HL-60 (cell line): Measurements from ENCODE around the gene BAHCC1.

Experiments
- DNase-seq, 2 experiments: peaks; one replicate each; pipeline ENCODE4 v3.0.0-alpha.2; 2010 to 2020; ENCODE audit warnings: low read depth in 1 of 2, low spot score in 1 of 2
- H3K27ac ChIP-seq: fragments of 250-450 bp; sonication (Bioruptor Pico); replicated peaks from 2 replicates; pipeline ENCODE4 v1.5.1; 2020; ENCODE audit warnings: mild to moderate bottlenecking, moderate library complexity
- H3K27me3 ChIP-seq: fragments of 250-450 bp; sonication (Bioruptor Pico); 2 replicates; pipeline ENCODE4 v1.5.1; 2021; ENCODE audit warnings: mild to moderate bottlenecking, moderate library complexity; ENCODE audit not compliant: insufficient read depth, poor library complexity, severe bottlenecking
- H3K4me3 ChIP-seq: replicated peaks from 2 replicates; pipeline ENCODE4 v1.5.1; 2011; ENCODE audit warnings: mild to moderate bottlenecking, control low read depth, low read length; ENCODE audit not compliant: insufficient read depth
- CTCF ChIP-seq: IDR thresholded peaks from one replicate; pipeline ENCODE4 v1.5.1; 2011; ENCODE audit warnings: low read length, control low read depth, inconsistent platforms; ENCODE audit not compliant: insufficient read depth
- GABPA ChIP-seq: IDR thresholded peaks from 2 replicates; pipeline ENCODE4 v1.6.1; 2012; ENCODE audit warnings: low read depth
- POLR2AphosphoS5 ChIP-seq: IDR thresholded peaks from 2 replicates; pipeline ENCODE4 v1.6.1; 2012; ENCODE audit warnings: low read depth
- REST ChIP-seq: IDR thresholded peaks from 2 replicates; pipeline ENCODE4 v1.6.1; 2012; ENCODE audit warnings: low read depth; ENCODE audit not compliant: insufficient replicate concordance
- SPI1 ChIP-seq: IDR thresholded peaks from 2 replicates; pipeline ENCODE4 v1.6.1; 2012; ENCODE audit warnings: low read depth, mild to moderate bottlenecking, borderline replicate concordance

The BAHCC1 gene

DNA sequence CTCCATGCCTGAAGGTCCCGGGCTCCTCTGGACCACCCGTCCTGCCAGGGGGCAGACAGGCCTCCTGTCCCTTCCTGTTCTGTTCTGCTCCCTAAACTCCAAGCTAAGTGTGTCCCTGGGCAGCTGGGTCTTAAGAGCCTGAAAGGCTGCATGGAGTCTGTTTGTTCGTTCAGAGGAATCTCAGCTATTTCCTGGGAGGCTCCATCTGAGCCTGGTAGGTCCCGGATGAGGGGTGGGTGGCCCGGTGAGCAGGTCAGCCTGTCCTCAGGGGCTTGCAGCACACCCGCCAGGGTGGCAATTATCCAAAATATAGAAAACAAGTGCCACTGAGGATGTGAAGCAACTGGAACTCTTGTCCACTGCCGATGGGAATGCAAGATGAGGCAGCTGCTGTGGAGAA lies 104.8 kb downstream of the BAHCC1 start:
- DNase-seq: no peak
- Histone ChIP-seq H3K4me3 (no peak overlapping the region), H3K27me3 (no peaks in the 10 kb centered on the region), H3K27ac (no peak overlapping the region)
- TF ChIP-seq POLR2AphosphoS5: no peak
- no peak for TF ChIP-seq CTCF
- no peak for TF ChIP-seq REST
- no peak for TF ChIP-seq SPI1
- no peak for TF ChIP-seq GABPA

DNA sequence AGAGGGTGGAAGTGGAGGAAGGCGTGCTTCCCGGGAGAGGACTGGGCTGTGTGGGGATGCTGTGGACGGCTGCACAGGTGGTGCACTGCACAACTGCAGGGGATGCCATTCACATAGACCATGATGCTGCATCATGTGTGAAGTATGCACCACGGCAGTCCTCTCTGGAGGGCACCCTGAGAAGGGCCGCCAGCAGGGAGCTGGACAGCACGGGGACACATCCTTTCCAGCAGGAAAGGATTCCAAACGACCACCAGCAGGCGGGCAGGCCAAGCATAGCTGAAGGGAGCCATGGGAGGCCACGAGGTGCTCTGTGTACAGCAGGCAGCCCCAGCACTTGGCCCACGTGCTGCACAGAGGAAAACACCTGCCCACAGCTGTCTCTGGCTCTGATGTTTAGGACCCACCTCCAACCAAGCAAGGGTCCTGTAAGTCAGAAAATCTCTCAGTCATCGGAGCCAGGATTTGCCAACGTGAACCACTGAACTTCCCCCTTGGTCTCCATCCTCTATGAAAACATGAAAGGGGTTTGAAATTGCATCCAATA lies 107.3 kb downstream of the BAHCC1 start:
- TF ChIP-seq SPI1: no peak
- no peaks in the 10 kb centered on the region for H3K27me3 ChIP-seq
- DNase-seq: no peak
- H3K27ac ChIP-seq: no peak overlapping the region
- no peak overlapping the region for H3K4me3 ChIP-seq

- H3K4me3 ChIP-seq: no peak overlapping the region
- TF ChIP-seq POLR2AphosphoS5: no peak
- no peak for TF ChIP-seq CTCF
- TF ChIP-seq REST: no peak
- TF ChIP-seq GABPA: no peak
- TF ChIP-seq SPI1: no peak
- no peak for DNase-seq
- H3K27ac ChIP-seq: no peak overlapping the region
- H3K27me3 ChIP-seq: no peaks in the 10 kb centered on the region
Measured at GRCh38 chr17:81503619-81504018, 108.4 kb downstream of the BAHCC1 start.

DNA sequence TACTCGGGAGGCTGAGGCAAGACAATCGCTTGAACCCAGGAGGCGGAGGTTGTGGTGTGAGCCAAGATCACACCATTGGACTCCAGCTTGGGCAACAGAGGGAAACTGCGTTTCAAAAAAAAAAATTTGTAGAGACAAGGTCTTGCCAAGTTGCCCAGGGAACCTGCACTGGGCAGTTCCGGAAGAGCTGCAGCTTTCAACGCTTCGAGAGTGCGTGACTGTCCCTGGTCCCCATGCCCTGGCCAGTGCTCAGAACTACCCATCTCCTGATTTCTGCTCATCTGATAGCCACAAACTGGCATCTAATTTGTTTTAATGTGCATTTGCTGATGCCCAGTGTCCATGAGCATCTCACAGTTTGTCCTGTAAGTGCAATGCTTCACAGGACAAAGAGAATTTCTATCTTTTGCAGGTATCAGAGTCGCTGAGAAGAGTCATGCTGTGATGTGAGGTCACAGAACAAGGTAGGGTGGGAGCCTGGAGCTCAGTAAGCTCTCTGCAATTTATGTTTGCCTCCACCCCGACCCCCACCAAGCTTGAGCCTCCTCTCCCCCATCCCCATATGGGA lies 113.5 kb downstream of the BAHCC1 start:
- no peak for TF ChIP-seq SPI1
- TF ChIP-seq POLR2AphosphoS5: peak; percentile 49; the same call in 1 of the 2 replicates
- DNase-seq: peak in 1 of 2 experiments; percentile 39
- Histone ChIP-seq H3K27me3 (no peaks in the 10 kb centered on the region), H3K4me3 (no peak overlapping the region), H3K27ac (no peak overlapping the region)

DNA sequence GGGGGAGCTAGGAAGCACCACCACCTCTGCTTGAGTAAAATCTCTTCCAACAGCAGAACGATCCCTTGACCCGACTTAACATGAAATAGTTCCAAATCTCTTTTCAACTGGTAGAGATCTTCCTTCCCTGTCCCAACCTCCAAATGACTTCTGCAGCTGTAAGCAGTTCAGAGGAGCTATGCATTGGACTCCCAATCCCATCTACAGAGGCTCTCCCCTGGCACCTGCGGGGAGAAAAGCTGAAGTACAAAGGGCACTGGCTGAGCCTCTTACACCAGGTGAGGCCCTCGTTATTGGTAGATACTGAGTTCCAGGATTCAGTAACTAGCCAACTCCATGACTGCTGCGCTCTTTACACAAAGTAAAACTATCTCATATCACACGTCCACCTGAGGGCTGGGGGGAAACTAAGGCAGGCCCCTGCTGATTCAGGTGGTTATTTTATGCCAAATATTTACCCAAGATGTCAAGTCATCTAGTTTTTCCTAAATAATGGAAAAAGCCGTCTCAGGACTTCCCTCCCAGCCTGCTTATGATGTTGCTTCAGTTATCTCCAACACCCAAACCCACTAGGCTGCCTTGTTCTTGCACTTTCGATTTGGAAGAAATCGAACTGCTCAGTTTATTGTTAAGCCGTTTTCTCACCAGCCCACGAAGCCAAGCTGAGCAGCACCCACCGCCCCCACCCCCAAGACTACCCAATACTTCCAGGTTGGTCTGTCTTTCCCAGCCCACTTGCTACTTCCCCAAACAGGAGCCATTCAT lies 114.1 kb downstream of the BAHCC1 start:
- Histone ChIP-seq H3K27me3 (no peaks in the 10 kb centered on the region), H3K4me3 (peak overlapping the region; percentile 97), H3K27ac (peak overlapping the region; percentile 78)
- TF ChIP-seq GABPA (no peak), POLR2AphosphoS5 (peak; percentile 66; the same call in 1 of the 2 replicates), CTCF (no peak)
- peak; percentile 54 to 65 for DNase-seq
